ENCODE data around the gene SPATS2.
A peak's percentile ranks its signal among the peaks of the same experiment; 100 is the strongest.

Gene SPATS2

GRCh38 chr12:49539406-49540228 is 172.4 kb downstream of the SPATS2 start:
- Histone ChIP-seq H3F3A (ENCODE audit: control insufficient read depth, insufficient read depth) (peaks cover 21% of the 10 kb centered on the region), H3K9me2 (replicated peaks; ENCODE audit: control insufficient read depth, low read length) (no peaks in the 10 kb centered on the region), H4K20me1 (ENCODE audit: control insufficient read depth, insufficient read depth, low read depth, low read length) (no peaks in the 10 kb centered on the region), H3K9me3 (ENCODE audit: control insufficient read depth, insufficient read depth, low read length) (no peaks in the 10 kb centered on the region), H3K27ac (ENCODE audit: low read depth, low read length) (no peak overlapping the region), H3K27me3 (ENCODE audit: control insufficient read depth, low read length) (peaks cover 10% of the 10 kb centered on the region), H3K4me2 (ENCODE audit: low read length) (peak overlapping the region; percentile 50), H3K4me3 (ENCODE audit: low read length) (peak overlapping the region; percentile 19; the same call in 1 of the 2 replicates), H3K79me2 (ENCODE audit: control insufficient read depth, low read length) (no peaks in the 10 kb centered on the region), H3K36me3 (ENCODE audit: control insufficient read depth, low read length) (no peaks in the 10 kb centered on the region), H3K4me1 (ENCODE audit: control insufficient read depth, low read length) (peaks cover 61% of the 10 kb centered on the region)
- TF ChIP-seq CTCF (IDR thresholded peaks at IDR 0.05; ENCODE audit: low read depth, low read length, poor library complexity, severe bottlenecking): no peak
- no peak for TF ChIP-seq EZH2phosphoT487 (IDR thresholded peaks at IDR 0.05; ENCODE audit: borderline replicate concordance, low read length)

- Histone ChIP-seq H3K36me3 (ENCODE audit: control insufficient read depth, low read length) (no peaks in the 10 kb centered on the region), H3K9me3 (ENCODE audit: control insufficient read depth, insufficient read depth, low read length) (no peaks in the 10 kb centered on the region), H3K79me2 (ENCODE audit: control insufficient read depth, low read length) (no peaks in the 10 kb centered on the region), H3K4me3 (ENCODE audit: low read length) (no peak overlapping the region), H4K20me1 (ENCODE audit: control insufficient read depth, insufficient read depth, low read depth, low read length) (no peaks in the 10 kb centered on the region), H3K27ac (ENCODE audit: low read depth, low read length) (no peak overlapping the region), H3K27me3 (ENCODE audit: control insufficient read depth, low read length) (peaks cover 10% of the 10 kb centered on the region), H3K9me2 (replicated peaks; ENCODE audit: control insufficient read depth, low read length) (no peaks in the 10 kb centered on the region), H3F3A (ENCODE audit: control insufficient read depth, insufficient read depth) (peaks cover 21% of the 10 kb centered on the region), H3K4me1 (ENCODE audit: control insufficient read depth, low read length) (peaks cover 69% of the 10 kb centered on the region), H3K4me2 (ENCODE audit: low read length) (no peak overlapping the region)
- TF ChIP-seq EZH2phosphoT487 (IDR thresholded peaks at IDR 0.05; ENCODE audit: borderline replicate concordance, low read length): no peak
- TF ChIP-seq CTCF (IDR thresholded peaks at IDR 0.05; ENCODE audit: low read depth, low read length, poor library complexity, severe bottlenecking): no peak
Observed at GRCh38 chr12:49540229-49541139, 173.2 kb downstream of the SPATS2 start.

- TF ChIP-seq EZH2phosphoT487 (IDR thresholded peaks at IDR 0.05; ENCODE audit: borderline replicate concordance, low read length): no peak
- TF ChIP-seq CTCF (IDR thresholded peaks at IDR 0.05; ENCODE audit: low read depth, low read length, poor library complexity, severe bottlenecking): no peak
- Histone ChIP-seq H3K79me2 (ENCODE audit: control insufficient read depth, low read length) (no peaks in the 10 kb centered on the region), H4K20me1 (ENCODE audit: control insufficient read depth, insufficient read depth, low read depth, low read length) (no peaks in the 10 kb centered on the region), H3K4me3 (ENCODE audit: low read length) (no peak overlapping the region), H3K4me1 (ENCODE audit: control insufficient read depth, low read length) (peaks cover 66% of the 10 kb centered on the region), H3F3A (ENCODE audit: control insufficient read depth, insufficient read depth) (peaks cover 12% of the 10 kb centered on the region), H3K27ac (ENCODE audit: low read depth, low read length) (no peak overlapping the region), H3K9me2 (replicated peaks; ENCODE audit: control insufficient read depth, low read length) (no peaks in the 10 kb centered on the region), H3K4me2 (ENCODE audit: low read length) (no peak overlapping the region), H3K27me3 (ENCODE audit: control insufficient read depth, low read length) (peaks cover 10% of the 10 kb centered on the region), H3K9me3 (ENCODE audit: control insufficient read depth, insufficient read depth, low read length) (no peaks in the 10 kb centered on the region), H3K36me3 (ENCODE audit: control insufficient read depth, low read length) (no peaks in the 10 kb centered on the region)
Observed at GRCh38 chr12:49541140-49541861, 174.0 kb downstream of the SPATS2 start.
